ENCODE measurements around the gene IL1RAP.

The IL1RAP gene

DNA sequence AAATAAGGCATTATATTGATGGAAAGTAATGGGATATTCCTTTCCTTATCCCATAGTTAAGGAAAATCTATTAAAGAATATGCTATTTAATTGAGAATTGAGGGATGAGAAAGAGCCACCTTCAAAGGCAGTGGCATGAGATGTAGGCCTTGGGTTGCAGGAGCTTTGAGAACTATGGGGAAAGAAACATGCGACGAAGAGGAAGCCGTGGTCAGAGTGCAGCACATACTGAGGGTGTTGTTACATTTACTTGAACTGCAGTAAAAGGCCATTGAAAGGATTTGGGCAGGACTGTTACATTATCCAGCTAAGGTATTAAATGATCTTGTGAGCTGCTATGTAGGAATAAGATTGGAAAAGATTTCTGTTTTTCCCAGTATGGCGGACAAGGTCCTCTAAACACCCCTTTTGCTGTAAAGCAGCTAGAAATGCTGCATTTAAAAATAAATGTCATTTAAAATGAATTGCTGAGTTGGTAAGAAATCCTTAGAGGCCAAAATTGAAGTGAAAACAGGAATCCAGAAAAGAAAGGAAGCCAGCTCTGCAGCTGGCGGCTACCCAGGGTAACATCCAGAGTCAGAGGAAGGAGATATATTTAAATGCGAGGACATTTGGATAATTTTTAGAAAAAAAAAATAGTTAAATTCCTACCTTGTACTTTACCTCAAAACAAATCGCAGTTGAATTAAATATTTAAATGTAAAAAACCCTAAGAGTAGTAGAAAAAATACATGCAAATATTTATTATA lies 61.7 kb downstream of the IL1RAP start:
- no peak for TF ChIP-seq POLR2AphosphoS5 (IDR thresholded peaks at IDR 0.05; ENCODE audit: low read depth)
- peak; percentile 42; the same call in 1 of the 2 replicates for TF ChIP-seq SPI1 (IDR thresholded peaks at IDR 0.05; ENCODE audit: borderline replicate concordance, low read depth)
- Histone ChIP-seq H3K27me3 (ENCODE audit: insufficient read depth, poor library complexity, severe bottlenecking) (no peaks in the 10 kb centered on the region), H3K4me3 (replicated peaks; ENCODE audit: insufficient read depth, low read length) (no peak overlapping the region), H3K27ac (replicated peaks) (peak overlapping the region; percentile 36)
- DNase-seq (ENCODE audit: low read depth in 1 of 2, low spot score in 1 of 2), result peak in 1 of 2 experiments; percentile 70

GRCh38 chr3:190577225-190577624 lies 63.3 kb downstream of the IL1RAP start:
- no peak for DNase-seq (ENCODE audit: low read depth in 1 of 2, low spot score in 1 of 2)
- no peak overlapping the region for H3K4me3 ChIP-seq (replicated peaks; ENCODE audit: insufficient read depth, low read length)
- TF ChIP-seq GABPA (IDR thresholded peaks at IDR 0.05; ENCODE audit: low read depth) (no peak), SPI1 (IDR thresholded peaks at IDR 0.05; ENCODE audit: borderline replicate concordance, low read depth) (no peak), REST (IDR thresholded peaks at IDR 0.05; ENCODE audit: insufficient replicate concordance, low read depth) (no peak), CTCF (IDR thresholded peaks at IDR 0.05; ENCODE audit: insufficient read depth, low read length) (no peak), POLR2AphosphoS5 (IDR thresholded peaks at IDR 0.05; ENCODE audit: low read depth) (no peak)
- H3K27me3 ChIP-seq (ENCODE audit: insufficient read depth, poor library complexity, severe bottlenecking), result no peaks in the 10 kb centered on the region
- H3K27ac ChIP-seq (replicated peaks), result no peak overlapping the region

GRCh38 chr3:190579514-190580137 lies 65.7 kb downstream of the IL1RAP start:
- no peak overlapping the region for H3K27ac ChIP-seq (replicated peaks)
- no peak overlapping the region for H3K4me3 ChIP-seq (replicated peaks; ENCODE audit: insufficient read depth, low read length)
- DNase-seq (ENCODE audit: low read depth in 1 of 2, low spot score in 1 of 2), result no peak
- H3K27me3 ChIP-seq (ENCODE audit: insufficient read depth, poor library complexity, severe bottlenecking), result no peaks in the 10 kb centered on the region
- TF ChIP-seq REST (IDR thresholded peaks at IDR 0.05; ENCODE audit: insufficient replicate concordance, low read depth) (no peak), SPI1 (IDR thresholded peaks at IDR 0.05; ENCODE audit: borderline replicate concordance, low read depth) (no peak), CTCF (IDR thresholded peaks at IDR 0.05; ENCODE audit: insufficient read depth, low read length) (no peak), POLR2AphosphoS5 (IDR thresholded peaks at IDR 0.05; ENCODE audit: low read depth) (no peak), GABPA (IDR thresholded peaks at IDR 0.05; ENCODE audit: low read depth) (no peak)

GRCh38 chr3:190580417-190580816 lies 66.5 kb downstream of the IL1RAP start:
- H3K4me3 ChIP-seq (replicated peaks; ENCODE audit: insufficient read depth, low read length), result no peak overlapping the region
- no peak overlapping the region for H3K27ac ChIP-seq (replicated peaks)
- no peak for DNase-seq (ENCODE audit: low read depth in 1 of 2, low spot score in 1 of 2)
- TF ChIP-seq GABPA (IDR thresholded peaks at IDR 0.05; ENCODE audit: low read depth) (no peak), CTCF (IDR thresholded peaks at IDR 0.05; ENCODE audit: insufficient read depth, low read length) (no peak), SPI1 (IDR thresholded peaks at IDR 0.05; ENCODE audit: borderline replicate concordance, low read depth) (no peak), REST (IDR thresholded peaks at IDR 0.05; ENCODE audit: insufficient replicate concordance, low read depth) (no peak), POLR2AphosphoS5 (IDR thresholded peaks at IDR 0.05; ENCODE audit: low read depth) (no peak)
- no peaks in the 10 kb centered on the region for H3K27me3 ChIP-seq (ENCODE audit: insufficient read depth, poor library complexity, severe bottlenecking)
